Mesangial cell (primary cell): Measurements from ENCODE around the gene OSBP2. TPM values are rescaled to one million over a fixed set of nuclear protein-coding genes. Genes with fewer than 3 reads are reported as not detected.

Experiments used
- total RNA-seq: library from RNA; depleted of rRNA; stranded (reverse); fragments of >200 nt; gene quantifications from 2 replicates; pipeline ENCODE4 v1.2.3, GENCODE V29; 2015

OSBP2 gene, protein sequence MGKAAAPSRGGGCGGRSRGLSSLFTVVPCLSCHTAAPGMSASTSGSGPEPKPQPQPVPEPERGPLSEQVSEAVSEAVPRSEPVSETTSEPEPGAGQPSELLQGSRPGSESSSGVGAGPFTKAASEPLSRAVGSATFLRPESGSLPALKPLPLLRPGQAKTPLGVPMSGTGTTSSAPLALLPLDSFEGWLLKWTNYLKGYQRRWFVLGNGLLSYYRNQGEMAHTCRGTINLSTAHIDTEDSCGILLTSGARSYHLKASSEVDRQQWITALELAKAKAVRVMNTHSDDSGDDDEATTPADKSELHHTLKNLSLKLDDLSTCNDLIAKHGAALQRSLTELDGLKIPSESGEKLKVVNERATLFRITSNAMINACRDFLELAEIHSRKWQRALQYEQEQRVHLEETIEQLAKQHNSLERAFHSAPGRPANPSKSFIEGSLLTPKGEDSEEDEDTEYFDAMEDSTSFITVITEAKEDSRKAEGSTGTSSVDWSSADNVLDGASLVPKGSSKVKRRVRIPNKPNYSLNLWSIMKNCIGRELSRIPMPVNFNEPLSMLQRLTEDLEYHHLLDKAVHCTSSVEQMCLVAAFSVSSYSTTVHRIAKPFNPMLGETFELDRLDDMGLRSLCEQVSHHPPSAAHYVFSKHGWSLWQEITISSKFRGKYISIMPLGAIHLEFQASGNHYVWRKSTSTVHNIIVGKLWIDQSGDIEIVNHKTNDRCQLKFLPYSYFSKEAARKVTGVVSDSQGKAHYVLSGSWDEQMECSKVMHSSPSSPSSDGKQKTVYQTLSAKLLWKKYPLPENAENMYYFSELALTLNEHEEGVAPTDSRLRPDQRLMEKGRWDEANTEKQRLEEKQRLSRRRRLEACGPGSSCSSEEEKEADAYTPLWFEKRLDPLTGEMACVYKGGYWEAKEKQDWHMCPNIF
- 2.0 and 4.8 TPM in 2 replicates for total RNA-seq

DNA sequence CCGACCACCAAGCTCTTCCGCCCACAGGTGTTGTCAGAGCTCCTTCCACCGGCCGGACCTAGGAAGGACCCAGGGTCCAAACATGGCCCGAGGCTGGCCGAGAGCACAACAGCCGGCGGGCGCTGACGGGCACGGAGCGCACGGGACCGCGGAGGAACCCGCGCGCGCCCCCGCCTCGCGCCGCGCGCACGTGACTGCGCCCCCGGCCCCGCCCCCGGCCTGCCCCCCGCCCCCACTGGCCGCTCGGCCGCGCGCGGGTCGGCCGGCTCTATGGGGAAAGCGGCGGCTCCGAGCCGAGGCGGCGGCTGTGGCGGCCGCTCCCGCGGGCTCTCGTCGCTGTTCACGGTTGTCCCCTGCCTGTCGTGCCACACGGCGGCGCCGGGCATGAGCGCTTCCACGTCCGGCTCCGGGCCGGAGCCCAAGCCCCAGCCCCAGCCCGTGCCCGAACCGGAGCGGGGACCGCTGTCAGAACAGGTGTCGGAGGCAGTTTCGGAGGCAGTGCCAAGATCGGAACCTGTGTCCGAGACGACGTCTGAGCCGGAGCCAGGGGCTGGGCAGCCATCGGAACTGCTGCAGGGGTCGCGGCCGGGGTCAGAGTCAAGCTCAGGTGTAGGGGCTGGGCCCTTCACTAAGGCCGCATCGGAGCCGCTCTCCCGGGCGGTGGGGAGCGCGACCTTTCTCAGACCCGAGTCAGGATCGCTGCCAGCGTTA, at the start of gene OSBP2:
Gene OSBP2 (plus strand): TSS at position 235 of the 711 bp plus-strand sequence. CDS start 36 bp downstream, at position 271.

GRCh38 chr22:30667494-30668385, 26.9 kb upstream of the OSBP2 start, which contains the start of gene DUSP18:
TSS of gene DUSP18 (minus strand) at chr22:30667875. CDS start at chr22:30664003, 3,872 bp downstream.

Other genes starting within 250 kb of the OSBP2 start
- gene SEC14L3, start 222.9 kb upstream of the OSBP2 start, total RNA-seq, result not detected in 2 replicates
- not detected in 2 replicates for gene SEC14L4, start 189.2 kb upstream of the OSBP2 start, total RNA-seq
- 4.7 and 8.1 TPM in 2 replicates for gene SEC14L6, start 148.1 kb upstream of the OSBP2 start, total RNA-seq
- 5.7 and 22.3 TPM in 2 replicates for gene GAL3ST1, start 120.2 kb upstream of the OSBP2 start, total RNA-seq
- 55.5 and 80.2 TPM in 2 replicates for gene PES1, start 103.0 kb upstream of the OSBP2 start, total RNA-seq
- 9.1 and 80.5 TPM in 2 replicates for gene TCN2, start 87.7 kb upstream of the OSBP2 start, total RNA-seq
- 12.2 and 14.8 TPM in 2 replicates for gene SLC35E4, start 59.1 kb upstream of the OSBP2 start, total RNA-seq
- 5.9 and 9.0 TPM in 2 replicates for gene DUSP18, start 27.0 kb upstream of the OSBP2 start, total RNA-seq